NCI-H146 treated with DMSO at 0.1 percent for 48 hours (cell line): Measurements from ENCODE around the gene DNHD1.

ENCODE experiments used
- DNase-seq: peaks from one replicate; lab custom pipeline; 2025; ENCODE audit not compliant: unreplicated experiment; lab: John Stamatoyannopoulos, UW

The DNHD1 gene

GRCh38 chr11:6497069-6497839, at the start of gene DNHD1:
DNHD1 (plus strand) TSS chr11:6497280; CDS start chr11:6498216, 936 bp downstream.
- no peak for DNase-seq

DNA sequence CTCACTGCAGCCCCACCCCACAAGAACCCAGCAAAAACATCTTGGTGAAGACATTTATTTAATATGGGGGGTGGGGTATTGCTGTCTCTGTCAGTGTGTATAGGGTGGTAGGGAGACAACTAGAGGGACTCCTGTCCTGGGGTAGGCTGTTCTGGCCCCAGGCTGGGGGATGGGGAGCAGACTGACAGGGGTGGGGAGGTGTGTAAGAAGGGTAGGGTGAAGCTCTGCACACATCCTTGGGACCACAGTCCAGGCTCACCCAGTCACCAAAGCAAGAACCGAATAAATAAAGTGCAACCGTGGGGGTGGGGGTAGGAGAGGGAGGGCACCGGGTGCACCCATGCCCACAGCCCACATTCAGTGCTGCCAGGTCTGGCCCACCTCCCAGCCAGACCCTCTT, 48.5 kb upstream of the DNHD1 start:
- no peak for DNase-seq

DNA sequence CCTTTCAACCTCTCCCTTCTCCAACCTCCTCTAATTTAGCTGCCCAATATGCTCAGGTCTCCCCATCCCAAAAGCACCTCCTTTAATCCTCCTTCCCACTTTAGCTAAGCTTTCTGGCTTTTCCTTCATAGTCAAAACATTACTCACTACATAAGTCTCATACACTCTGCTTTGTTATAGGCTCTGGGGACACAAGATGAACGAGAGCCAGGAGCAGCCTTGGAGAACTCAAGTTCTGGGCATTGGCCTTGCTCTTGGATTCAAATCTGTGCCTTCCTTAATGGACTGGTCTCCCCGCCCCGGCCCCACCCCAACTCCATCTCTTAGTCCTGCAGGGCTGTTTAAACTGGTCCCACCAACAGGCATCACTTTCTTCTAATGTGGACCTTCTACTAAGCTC, 44.9 kb upstream of the DNHD1 start:
- no peak for DNase-seq

DNA sequence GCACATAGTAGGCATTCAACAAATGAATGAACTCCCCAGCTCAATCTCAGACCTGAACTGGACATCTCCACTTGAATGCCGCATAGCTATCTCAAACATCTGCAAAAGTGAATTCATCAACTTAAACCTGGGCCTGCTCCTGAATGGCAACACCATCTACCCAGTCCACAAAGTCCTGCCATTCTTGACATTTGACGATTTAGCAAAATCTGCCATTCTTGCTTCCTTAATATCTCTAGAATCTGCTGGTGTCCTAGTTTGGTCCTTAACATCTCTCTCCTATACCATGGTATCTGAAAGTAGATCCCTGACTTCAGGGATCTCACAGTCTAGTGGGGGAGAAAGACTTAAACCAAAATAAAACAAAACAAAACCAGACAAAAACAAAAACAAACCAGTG, 43.9 kb upstream of the DNHD1 start:
- no peak for DNase-seq

- no peak for DNase-seq
Measured at GRCh38 chr11:6455070-6455469, 42.0 kb upstream of the DNHD1 start.

- no peak for DNase-seq
Measured at GRCh38 chr11:6456361-6457073, 40.6 kb upstream of the DNHD1 start.

DNA sequence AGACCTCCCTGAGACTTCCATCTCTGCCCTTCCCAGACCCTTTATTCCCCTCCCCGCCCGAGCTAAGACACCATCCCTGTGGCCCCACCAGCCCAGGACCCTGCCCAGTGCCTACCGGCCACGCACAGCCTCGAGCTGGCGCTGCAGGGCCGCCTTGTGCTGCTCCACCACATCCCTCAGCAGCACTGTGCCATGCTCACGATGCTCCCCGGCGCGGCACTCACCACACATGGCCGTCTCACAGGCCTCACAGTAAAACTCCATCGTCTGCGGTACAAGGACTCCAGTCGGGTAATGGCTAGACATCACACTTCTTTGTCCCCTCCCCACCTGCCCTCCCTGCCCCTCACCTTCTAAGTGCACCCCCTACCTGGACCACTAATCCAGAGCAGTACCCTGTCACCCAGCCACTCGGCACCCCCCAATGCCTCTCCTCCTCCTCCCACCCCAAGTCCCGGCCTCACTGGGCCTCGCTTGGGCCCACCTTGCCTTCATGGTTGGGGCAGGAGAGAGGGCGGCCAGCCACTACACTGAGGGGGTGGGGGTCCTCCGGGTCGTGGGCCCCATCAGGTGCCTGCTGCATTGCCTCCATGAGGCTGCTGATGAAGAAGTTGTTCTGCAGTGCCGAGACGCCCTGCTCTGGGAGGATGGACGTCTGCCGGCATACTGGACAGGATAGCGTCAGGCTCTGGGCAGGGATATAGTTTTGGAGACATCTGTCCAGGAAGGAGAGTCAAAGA, 39.3 kb upstream of the DNHD1 start:
- DNase-seq = no peak

DNA sequence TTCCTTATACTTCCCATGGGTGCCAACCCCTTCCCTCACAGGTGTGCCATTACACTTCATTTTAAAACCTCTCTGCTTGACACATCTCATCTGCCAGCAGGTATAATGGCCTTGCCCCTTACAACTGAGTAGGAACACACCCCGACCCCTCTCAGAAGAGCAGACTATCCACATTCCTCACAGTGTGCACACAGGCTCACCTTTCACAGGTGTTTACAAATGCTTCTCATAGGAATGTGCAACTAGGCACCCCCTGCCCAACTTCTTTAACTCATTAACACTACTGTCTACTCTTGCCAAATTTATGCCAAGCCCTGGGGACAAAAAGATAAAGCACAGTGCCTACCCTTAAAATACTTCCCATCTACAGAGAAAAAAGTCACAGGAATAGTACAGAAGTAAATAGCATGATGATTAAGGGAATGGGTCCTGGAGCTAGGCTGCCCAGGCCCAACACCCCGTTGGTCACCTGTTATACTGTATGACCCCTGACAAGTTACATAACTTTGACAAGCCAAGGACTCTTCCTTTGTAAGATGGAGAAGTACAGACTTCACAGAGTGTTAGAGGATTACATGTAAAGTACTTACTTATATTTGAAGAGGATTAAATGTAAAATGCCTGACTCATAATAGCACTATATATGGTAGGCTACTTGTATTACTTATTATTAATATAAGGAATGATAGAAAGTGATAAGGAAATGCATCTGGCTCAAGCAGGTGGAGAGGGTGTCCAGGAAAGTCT, 38.6 kb upstream of the DNHD1 start:
- no peak for DNase-seq

DNA sequence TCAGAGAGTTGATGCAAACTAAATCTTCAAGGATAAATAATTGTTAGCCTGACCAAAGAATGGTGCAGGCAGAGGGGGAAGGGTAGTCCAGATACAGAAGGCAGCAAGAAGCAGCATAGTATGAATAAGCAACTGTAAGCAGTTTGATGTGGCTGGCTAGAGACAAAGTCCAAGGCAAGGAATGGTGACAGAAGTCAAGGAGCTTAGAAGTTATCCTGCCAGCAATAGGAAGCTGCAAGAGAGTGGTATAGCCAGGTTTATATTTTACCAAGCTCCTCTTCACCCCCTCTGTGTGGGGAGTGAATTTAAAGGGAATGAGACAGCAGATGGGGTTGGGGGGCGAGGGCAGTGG, 38.0 kb upstream of the DNHD1 start:
- DNase-seq = no peak

DNA sequence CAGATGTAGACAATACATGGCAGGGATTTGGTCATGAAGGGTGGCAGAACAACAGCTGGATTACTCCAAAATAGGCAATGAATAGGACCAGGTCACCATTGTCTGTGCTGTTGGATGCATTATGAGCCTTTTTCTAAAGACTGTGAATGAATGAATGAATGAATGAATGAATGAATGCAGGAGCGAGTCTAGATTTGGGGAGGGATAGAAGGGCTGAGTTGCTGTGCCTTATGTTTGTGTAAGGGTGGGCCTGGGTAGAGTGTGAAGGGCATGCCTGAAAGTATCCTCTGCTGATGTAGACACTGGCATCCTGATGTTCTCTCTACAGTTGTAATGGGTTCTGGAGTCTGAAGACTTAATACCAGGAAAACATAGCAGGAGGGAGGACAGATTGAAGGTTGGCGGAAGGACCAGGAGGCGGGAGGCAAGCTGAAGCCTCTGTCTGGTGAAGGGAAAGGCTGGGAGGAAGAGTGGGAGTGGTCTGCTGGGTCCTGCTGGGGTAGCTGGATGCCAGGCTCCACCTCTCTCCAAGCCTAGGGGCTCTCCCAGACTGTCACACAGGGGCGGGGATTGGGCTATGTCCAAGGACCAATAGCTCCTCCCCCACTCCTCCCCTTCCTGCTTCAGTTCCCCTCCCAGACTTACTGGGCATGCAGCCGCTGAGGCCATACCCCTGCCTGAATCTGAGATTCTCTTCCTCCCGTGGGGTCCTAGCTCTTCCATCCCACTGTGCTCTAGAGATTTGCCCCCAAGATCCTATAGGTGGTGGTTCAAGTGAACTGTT, 28.2 kb upstream of the DNHD1 start:
- DNase-seq = peak; percentile 75

- no peak for DNase-seq
Measured at GRCh38 chr11:6469599-6469998, 27.5 kb upstream of the DNHD1 start.

- no peak for DNase-seq
Measured at GRCh38 chr11:6472934-6473333, 24.1 kb upstream of the DNHD1 start.

GRCh38 chr11:6473451-6474412, 23.3 kb upstream of the DNHD1 start, which contains the start of gene TRIM3:
TRIM3 (minus strand) TSS chr11:6473941; CDS start chr11:6465695, 8,246 bp downstream.
- DNase-seq = peak; percentile 59

DNA sequence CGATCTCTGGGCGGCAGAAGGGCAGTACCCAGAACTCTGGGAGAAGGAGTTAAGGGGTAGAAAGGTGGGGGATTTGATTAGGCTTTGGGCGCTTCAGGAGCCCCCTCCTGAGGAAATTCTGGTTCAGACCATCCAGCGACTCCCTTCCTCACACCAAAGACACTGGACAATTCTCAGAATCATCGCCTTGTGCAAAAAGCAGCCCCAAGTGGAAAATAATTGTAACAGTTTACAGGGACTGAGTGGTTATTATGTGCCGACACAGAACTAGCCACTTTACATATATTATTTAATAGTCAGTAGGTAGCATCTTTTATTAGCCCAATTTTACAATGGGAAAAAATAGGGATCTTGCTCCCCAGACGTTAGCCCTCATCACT, 22.7 kb upstream of the DNHD1 start:
- no peak for DNase-seq

- DNase-seq = no peak
Measured at GRCh38 chr11:6474806-6475500, 22.1 kb upstream of the DNHD1 start.

DNA sequence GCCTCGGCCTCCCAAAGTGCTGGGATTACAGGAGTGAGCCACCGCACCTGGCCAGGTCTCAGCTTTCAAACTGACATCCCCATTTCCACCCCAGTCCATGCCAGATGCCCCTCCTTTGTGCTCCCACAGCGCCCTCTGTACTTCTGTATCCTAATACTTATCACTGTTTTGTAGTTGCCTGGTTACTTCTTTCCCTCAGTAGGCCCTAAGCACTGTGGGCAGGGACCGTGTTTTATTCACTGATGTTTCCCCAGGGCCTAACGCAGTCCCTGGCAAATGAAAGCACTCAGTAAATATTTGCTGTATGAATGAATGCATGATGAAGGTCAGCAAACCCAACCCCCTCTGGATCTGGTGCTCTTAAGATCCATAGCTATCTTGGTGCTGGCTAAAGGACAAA, 21.1 kb upstream of the DNHD1 start:
- no peak for DNase-seq

- DNase-seq = no peak
Measured at GRCh38 chr11:6476571-6476970, 20.5 kb upstream of the DNHD1 start.

DNA sequence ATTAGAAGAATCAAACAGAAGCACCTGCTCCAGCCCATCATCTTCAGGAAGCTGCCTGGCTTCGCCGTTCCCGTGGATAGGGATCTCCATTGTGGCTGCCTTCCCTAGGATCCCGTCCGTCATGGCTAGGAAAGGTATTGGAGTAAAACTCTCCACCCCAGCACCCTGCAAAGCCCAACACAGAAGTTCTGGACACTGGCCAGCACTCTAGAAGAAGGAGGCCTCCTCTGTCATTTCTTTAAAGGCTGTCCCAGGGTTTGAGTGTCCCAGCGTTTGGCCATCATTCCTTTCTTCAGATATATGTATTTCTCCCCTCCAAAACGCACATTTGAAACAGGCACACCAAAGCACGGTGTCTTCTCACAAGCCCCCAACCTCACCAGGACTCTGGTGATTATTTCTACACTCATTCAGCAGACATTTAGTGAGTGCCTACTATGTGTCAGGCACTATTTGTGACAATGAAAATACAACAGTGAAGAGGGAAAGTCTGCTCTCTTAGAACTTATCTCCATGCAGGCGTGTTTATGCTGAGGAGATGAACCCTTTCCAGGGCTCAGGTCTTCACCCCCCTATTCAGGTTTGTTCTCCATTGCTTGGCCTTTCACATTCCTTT, 16.7 kb upstream of the DNHD1 start:
- DNase-seq = no peak
